GM10248 (cell line): ENCODE data around the gene ADAMTS4.

Source experiments
- CTCF ChIA-PET: fragments of 300-600 bp; sonication (Branson Sonifier 250); formaldehyde crosslinking; extraction: SDS; loops from one replicate; lab custom pipeline; 2021; ENCODE audit warnings: antibody characterized with exemption; lab: Yijun Ruan, JAX
- POLR2A ChIA-PET: fragments of 350-650 bp; sonication (Branson Sonifier 250); formaldehyde crosslinking; extraction: SDS; loops from one replicate; lab custom pipeline; 2020; ENCODE audit warnings: antibody characterized with exemption; lab: Yijun Ruan, JAX
- DNase-seq: peaks from one replicate; pipeline ENCODE4 v3.0.0; 2012; ENCODE audit errors: extremely low spot score
- TF ChIP-seq, protein P1 (sequence below): IDR thresholded peaks from 2 replicates; pipeline ENCODE4 v1.5.1; 2012; ENCODE audit warnings: mild to moderate bottlenecking, low read depth; ENCODE audit errors: extremely low read depth, missing control alignments, control extremely low read depth

Gene ADAMTS4

DNA sequence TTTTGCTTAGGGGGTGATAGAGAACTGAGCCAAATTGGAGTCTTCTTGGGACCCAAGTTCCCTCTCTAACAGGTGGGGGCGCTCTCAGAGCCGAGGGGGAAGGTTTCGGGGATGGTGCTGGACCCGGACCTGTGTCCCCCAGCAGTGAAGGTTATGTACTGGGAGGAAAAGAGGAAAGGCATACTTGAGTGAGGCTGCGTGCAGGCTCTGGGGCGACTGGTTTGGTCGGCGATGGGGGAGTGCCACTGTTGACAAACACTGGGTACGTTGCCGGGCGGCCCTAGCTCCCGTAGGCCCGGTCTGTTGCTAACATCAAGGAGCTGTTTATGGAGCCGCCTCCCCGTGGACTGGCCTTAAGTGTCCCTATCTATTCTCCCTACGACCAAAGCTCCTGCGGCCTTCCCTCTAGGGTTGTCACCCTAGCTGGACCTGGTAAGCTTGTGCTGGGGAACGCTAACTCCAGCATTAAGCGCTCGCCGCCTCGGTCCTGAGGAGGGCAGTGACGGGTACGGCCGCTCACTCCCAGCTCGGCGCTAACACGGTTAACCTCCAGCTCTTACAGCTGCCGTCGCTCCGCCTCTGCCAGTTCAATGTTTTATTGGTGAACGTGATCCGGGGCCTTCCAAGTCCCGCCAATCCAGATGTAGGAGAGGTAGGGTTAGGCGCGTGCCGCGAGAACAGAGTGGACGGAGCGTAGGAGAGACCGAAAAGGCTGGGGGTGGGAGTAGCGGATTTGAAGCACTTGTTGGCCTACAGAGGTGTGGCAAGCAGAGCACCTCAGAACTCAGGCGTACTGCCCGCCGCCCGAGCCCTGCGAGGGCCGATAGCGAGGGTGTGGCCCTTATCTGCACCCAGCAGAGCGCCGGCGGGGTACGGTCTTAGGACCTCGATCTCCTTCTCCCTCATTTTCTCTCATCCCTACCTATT lies 32.8 kb downstream of the ADAMTS4 start, which contains the start of gene PPOX:
TSS of gene PPOX (plus strand) at position 685 of the 927 bp plus-strand sequence. CDS start 422 bp downstream, outside the sequence.
- peak; percentile 92 for DNase-seq
- ChIA-PET POLR2A (interaction anchor here (0.5 to 1.7 kb wide), 14 partner anchors 8 to 184 kb away, joined by 3 to 11 read pairs (median 4); partner anchors contain the start of genes ARHGAP30, DEDD, F11R and NDUFS2), CTCF (interaction anchor here (0.7 to 4.5 kb wide), 25 partner anchors 9 to 217 kb away, joined by 3 to 32 read pairs (median 5); partner anchors contain the start of genes B4GALT3, CFAP126, NDUFS2 and NIT1)
- TF ChIP-seq, protein P1, sequence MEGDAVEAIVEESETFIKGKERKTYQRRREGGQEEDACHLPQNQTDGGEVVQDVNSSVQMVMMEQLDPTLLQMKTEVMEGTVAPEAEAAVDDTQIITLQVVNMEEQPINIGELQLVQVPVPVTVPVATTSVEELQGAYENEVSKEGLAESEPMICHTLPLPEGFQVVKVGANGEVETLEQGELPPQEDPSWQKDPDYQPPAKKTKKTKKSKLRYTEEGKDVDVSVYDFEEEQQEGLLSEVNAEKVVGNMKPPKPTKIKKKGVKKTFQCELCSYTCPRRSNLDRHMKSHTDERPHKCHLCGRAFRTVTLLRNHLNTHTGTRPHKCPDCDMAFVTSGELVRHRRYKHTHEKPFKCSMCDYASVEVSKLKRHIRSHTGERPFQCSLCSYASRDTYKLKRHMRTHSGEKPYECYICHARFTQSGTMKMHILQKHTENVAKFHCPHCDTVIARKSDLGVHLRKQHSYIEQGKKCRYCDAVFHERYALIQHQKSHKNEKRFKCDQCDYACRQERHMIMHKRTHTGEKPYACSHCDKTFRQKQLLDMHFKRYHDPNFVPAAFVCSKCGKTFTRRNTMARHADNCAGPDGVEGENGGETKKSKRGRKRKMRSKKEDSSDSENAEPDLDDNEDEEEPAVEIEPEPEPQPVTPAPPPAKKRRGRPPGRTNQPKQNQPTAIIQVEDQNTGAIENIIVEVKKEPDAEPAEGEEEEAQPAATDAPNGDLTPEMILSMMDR, result peak; percentile 58

DNA sequence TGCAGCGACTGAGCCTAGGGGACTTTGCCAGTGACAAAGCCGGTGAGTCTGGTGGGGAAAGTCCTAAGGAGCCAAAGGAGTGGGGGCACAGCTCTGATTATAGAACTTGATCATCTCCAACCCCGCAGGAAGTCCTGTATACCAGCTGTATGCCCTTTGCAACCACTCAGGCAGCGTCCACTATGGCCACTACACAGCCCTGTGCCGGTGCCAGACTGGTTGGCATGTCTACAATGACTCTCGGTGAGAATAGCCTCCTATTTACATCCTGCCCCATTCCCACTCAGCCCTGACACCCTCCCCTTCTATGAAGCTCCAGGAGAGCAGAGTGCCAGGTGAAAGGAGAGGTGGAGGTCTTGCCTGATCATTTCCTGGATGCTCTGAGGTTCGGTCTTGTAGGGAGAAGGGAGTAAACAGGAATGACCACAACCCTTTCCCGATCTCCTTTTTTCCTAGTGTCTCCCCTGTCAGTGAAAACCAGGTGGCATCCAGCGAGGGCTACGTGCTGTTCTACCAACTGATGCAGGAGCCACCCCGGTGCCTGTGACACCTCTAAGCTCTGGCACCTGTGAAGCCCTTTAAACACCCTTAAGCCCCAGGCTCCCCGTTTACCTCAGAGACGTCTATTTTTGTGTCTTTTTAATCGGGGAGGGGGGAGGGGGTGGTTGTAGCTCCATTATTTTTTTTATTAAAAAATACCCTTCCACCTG lies 33.8 kb downstream of the ADAMTS4 start:
- TF ChIP-seq, protein P1, result no peak
- CTCF ChIA-PET, result interaction anchor here (1.0 to 4.5 kb wide), 20 partner anchors 8 to 218 kb away, joined by 3 to 32 read pairs (median 6); partner anchors contain the start of genes B4GALT3, NDUFS2, SDHC and UFC1
- DNase-seq, result no peak
- POLR2A ChIA-PET, result interaction anchor here (0.7 to 1.7 kb wide), 8 partner anchors 7 to 61 kb away, joined by 3 to 11 read pairs (median 4); partner anchors contain the start of genes DEDD, NDUFS2, TOMM40L and UFC1

GRCh38 chr1:161163793-161164192 lies 35.1 kb downstream of the ADAMTS4 start:
- no peak for DNase-seq
- TF ChIP-seq, protein P1, result no peak
- POLR2A ChIA-PET, result no interaction called here
- CTCF ChIA-PET, result interaction anchor here (1.6 to 3.1 kb wide), 3 partner anchors 9 to 219 kb away, joined by 4 to 20 read pairs (median 18); partner anchors contain the start of gene UFC1

GRCh38 chr1:161162806-161163205 lies 36.0 kb downstream of the ADAMTS4 start:
- DNase-seq, result no peak
- TF ChIP-seq, protein P1, result no peak
- CTCF ChIA-PET, result interaction anchor here (1.3 to 1.8 kb wide), 2 partner anchors 29 to 45 kb away, joined by 3 to 5 read pairs; no protein-coding TSS in a partner anchor
- POLR2A ChIA-PET, result no interaction called here

- DNase-seq, result no peak
- TF ChIP-seq, protein P1, result no peak
- ChIA-PET POLR2A (no interaction called here), CTCF (interaction anchor here (1.3 to 1.8 kb wide), 2 partner anchors 30 to 46 kb away, joined by 3 to 5 read pairs; no protein-coding TSS in a partner anchor)
These were observed 36.8 kb downstream of the ADAMTS4 start for GRCh38 chr1:161162052-161162451.

DNA sequence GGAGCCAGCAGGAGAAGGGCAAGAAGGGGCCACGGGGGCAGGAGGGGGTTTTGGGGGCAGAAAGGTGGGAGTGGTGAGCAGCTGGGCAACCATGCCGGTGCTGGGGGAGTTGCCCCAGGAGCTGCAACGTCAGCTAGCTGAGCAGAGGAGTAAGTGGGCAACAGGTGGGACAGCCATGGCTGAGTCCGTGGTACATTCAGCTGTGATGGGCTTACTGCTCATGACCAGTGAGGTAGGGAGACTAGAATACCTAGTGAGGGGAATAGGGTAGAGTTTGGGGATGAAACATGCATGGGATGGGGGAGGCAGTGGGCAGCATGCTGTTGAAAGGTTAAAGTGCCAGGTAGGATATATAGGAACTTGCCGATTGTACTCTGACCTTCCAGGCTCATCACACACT lies 37.2 kb downstream of the ADAMTS4 start:
- CTCF ChIA-PET, result interaction anchor here (1.3 to 1.8 kb wide), 2 partner anchors 31 to 47 kb away, joined by 3 to 5 read pairs; no protein-coding TSS in a partner anchor
- DNase-seq, result no peak
- TF ChIP-seq, protein P1, result no peak
- POLR2A ChIA-PET, result interaction anchor here (0.7 kb wide), 1 partner anchor 101 kb away, joined by 4 read pairs; no protein-coding TSS in a partner anchor
